Activated CD8-positive, alpha-beta memory T cell treated with anti-CD3 and anti-CD28 coated beads, Interleukin-2, amount 10 ng/mL, durations not matched to agents 7 days and 5 days (primary cell): ENCODE data around the gene SLX9. TPM values are rescaled to one million over a fixed set of nuclear protein-coding genes. Genes with fewer than 3 reads are reported as not detected.

Source experiments
- ATAC-seq: fragments of 150-1000 bp; cut with Tn5 transposase; one replicate; pipeline ENCODE4 v1.10.0; 2021; ENCODE audit warnings: moderate library complexity
- CTCF ChIA-PET: fragments of 350-600 bp; sonication (Branson Sonifier 250); formaldehyde crosslinking; loops from one replicate; lab custom pipeline; 2021; ENCODE audit warnings: antibody characterized with exemption; lab: Charles Lee
- DNase-seq: peaks from one replicate; pipeline ENCODE4 v3.0.0-alpha.2; 2020
- H3K27ac Mint-ChIP-seq: one replicate; pipeline ENCODE4 v1.8.0; 2021; ENCODE audit warnings: mild to moderate bottlenecking, mixed read lengths
- H3K27me3 Mint-ChIP-seq: one replicate; pipeline ENCODE4 v1.8.0; 2021; ENCODE audit warnings: mixed read lengths
- H3K36me3 Mint-ChIP-seq: one replicate; pipeline ENCODE4 v1.8.0; 2021; ENCODE audit warnings: mild to moderate bottlenecking, mixed read lengths
- H3K4me1 Mint-ChIP-seq: one replicate; pipeline ENCODE4 v1.8.0; 2021; ENCODE audit warnings: mixed read lengths
- H3K4me3 Mint-ChIP-seq: one replicate; pipeline ENCODE4 v1.8.0; 2021; ENCODE audit warnings: mild to moderate bottlenecking, moderate library complexity, mixed read lengths
- H3K9me3 Mint-ChIP-seq: one replicate; pipeline ENCODE4 v1.8.0; 2022; ENCODE audit warnings: low read depth, mixed read lengths
- total RNA-seq, 2 experiments: library from RNA; stranded (reverse); gene quantifications; one replicate each; pipeline ENCODE4 v1.2.3, GENCODE V29; 2021

Gene SLX9, protein sequence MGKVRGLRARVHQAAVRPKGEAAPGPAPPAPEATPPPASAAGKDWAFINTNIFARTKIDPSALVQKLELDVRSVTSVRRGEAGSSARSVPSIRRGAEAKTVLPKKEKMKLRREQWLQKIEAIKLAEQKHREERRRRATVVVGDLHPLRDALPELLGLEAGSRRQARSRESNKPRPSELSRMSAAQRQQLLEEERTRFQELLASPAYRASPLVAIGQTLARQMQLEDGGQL
- 10 to 100 TPM; 56.8 to 62.9 TPM for total RNA-seq

DNA sequence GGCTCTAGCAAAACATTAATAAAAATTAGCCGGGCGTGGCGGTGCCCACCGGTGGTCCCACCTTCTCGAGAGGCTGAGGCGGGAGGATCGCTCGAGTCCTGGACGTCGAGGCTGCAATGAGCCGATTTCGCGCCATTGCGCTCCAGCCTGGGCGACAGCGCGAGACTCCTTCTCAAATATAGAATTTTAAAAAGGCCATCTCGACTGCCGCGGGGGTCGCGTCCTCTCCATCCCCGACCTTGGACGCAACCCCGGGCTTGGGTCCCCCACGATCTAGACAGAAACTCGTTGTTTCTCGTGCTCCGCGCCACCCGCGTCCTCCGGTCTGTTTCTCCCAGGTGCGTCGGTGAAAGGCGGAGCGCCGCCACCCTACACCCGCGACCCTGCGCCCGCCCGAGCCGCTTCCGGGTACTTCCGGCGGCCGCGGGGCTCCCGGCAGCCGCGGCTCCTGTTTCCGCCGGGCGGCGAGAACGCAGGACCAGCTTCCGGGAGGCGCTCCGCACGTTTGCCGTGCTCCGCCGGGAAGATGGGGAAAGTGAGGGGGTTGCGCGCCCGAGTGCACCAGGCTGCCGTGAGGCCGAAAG lies at the start of gene SLX9:
TSS of gene SLX9 (plus strand) at position 498 of the 584 bp plus-strand sequence. CDS start at position 527, 29 bp downstream.
- DNase-seq (peak; percentile 82), ATAC-seq (peak; percentile 92)
- no peaks in the 10 kb centered on the region for H3K27me3 Mint-ChIP-seq
- CTCF ChIA-PET = interaction anchor here (0.6 to 19.9 kb wide), 15 partner anchors 8 to 199 kb away, joined by 3 to 275 read pairs (median 4); partner anchors contain the start of gene PTTG1IP
- H3K36me3 Mint-ChIP-seq = peaks cover 8% of the 10 kb centered on the region
- no peaks in the 10 kb centered on the region for H3K9me3 Mint-ChIP-seq
- peak within 1 kb of the TSS; percentile 85 for H3K4me3 Mint-ChIP-seq
- H3K27ac Mint-ChIP-seq = peak within 1 kb of the TSS; percentile 83
- peaks cover 46% of the 10 kb centered on the region for H3K4me1 Mint-ChIP-seq

DNA sequence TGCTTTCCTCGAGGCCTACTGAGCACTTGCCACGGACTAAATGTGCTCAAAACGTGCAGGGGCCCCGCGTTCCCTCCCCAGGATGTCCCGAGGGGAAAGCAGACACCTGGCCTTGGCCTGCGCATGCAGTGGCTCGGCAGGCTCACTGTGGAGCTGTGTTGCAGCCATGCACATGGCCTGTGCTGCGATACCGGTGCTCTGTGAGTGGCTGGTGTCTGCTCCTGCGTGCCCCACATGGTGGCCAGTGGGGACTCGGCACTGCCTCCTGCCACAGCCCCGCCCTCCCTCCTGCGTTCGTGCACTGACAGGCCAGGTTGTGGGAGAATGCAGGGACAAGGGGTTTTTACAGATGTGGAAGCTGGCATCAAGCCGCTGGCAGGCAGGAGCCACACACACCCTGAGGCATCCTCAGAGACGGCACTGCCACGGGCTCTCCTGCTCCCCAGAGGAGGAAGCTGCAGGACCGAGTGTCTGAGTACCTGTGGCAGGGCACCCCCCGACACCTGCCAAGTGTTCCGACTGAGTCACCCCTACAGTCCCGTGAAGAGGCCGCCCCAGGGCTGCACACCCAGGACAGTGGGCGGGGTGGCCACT lies 49.4 kb upstream of the SLX9 start:
- H3K4me1 Mint-ChIP-seq = peaks cover 9% of the 10 kb centered on the region
- H3K4me3 Mint-ChIP-seq = no peak overlapping the region
- CTCF ChIA-PET = interaction anchor here (10.5 kb wide), 1 partner anchor 43 kb away, joined by 128 read pairs; no protein-coding TSS in a partner anchor
- no peak overlapping the region for H3K27ac Mint-ChIP-seq
- DNase-seq = no peak
- H3K27me3 Mint-ChIP-seq = no peaks in the 10 kb centered on the region
- no peak for ATAC-seq
- peaks cover 14% of the 10 kb centered on the region for H3K36me3 Mint-ChIP-seq
- H3K9me3 Mint-ChIP-seq = no peaks in the 10 kb centered on the region

DNA sequence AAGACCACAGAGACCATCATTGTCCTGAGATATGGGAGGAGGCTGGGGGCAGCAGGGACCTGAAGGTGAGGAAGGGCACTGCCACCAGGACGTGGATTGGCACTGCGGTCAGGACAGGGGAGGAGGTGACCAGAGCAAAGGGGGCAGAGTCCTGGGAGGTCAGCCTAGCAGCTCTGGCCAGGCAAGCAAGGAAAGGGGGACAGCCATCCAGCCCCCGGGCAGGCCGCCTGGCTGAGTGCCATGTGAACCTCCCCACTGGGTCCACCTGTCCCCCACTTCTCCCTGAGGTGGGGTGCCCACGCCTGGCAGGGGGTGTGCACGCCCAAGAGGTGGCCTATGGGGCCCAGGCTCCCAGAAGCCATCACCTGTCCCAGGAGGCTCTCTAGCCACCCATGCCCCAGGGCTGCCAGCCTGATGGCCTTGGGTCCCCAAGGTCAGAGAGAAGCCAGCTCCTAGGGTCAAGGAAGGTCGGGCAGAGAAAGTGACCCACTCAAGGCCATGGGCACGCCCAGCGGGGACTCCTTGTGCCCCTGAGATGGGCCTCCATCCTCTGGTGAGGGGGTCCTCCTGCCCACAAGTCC lies 48.8 kb upstream of the SLX9 start:
- H3K9me3 Mint-ChIP-seq = no peaks in the 10 kb centered on the region
- H3K4me3 Mint-ChIP-seq = no peak overlapping the region
- CTCF ChIA-PET = interaction anchor here (10.5 kb wide), 1 partner anchor 42 kb away, joined by 128 read pairs; no protein-coding TSS in a partner anchor
- H3K27ac Mint-ChIP-seq = no peak overlapping the region
- DNase-seq = no peak
- no peak for ATAC-seq
- peaks cover 15% of the 10 kb centered on the region for H3K36me3 Mint-ChIP-seq
- H3K4me1 Mint-ChIP-seq = peaks cover 9% of the 10 kb centered on the region
- no peaks in the 10 kb centered on the region for H3K27me3 Mint-ChIP-seq

DNA sequence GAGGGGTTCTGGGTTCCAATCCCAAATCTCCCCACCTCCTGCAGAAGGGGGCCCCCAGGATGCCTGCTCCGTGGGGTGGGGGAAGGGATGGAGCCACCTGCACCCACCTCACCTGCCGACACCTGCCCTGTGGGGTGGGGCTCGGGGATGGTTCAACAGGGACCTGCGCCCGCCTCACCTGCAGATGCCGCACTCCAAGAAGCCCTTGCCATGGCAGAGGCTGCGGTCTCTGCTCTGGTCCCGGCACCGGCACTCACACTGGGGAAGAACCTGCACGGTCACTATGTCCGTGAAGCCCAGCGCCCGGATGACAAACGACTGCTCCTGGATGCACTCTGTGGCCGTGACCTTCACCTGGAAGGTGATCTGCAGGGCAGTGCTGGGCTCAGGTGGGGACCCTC lies 48.2 kb upstream of the SLX9 start:
- ATAC-seq (no peak), DNase-seq (no peak)
- CTCF ChIA-PET = interaction anchor here (0.8 to 10.5 kb wide), 9 partner anchors 9 to 213 kb away, joined by 3 to 128 read pairs (median 16); partner anchors contain the start of gene PTTG1IP
- H3K27ac Mint-ChIP-seq = no peak overlapping the region
- no peaks in the 10 kb centered on the region for H3K27me3 Mint-ChIP-seq
- H3K4me1 Mint-ChIP-seq = peaks cover 9% of the 10 kb centered on the region
- H3K9me3 Mint-ChIP-seq = no peaks in the 10 kb centered on the region
- H3K36me3 Mint-ChIP-seq = peaks cover 12% of the 10 kb centered on the region
- no peak overlapping the region for H3K4me3 Mint-ChIP-seq

DNA sequence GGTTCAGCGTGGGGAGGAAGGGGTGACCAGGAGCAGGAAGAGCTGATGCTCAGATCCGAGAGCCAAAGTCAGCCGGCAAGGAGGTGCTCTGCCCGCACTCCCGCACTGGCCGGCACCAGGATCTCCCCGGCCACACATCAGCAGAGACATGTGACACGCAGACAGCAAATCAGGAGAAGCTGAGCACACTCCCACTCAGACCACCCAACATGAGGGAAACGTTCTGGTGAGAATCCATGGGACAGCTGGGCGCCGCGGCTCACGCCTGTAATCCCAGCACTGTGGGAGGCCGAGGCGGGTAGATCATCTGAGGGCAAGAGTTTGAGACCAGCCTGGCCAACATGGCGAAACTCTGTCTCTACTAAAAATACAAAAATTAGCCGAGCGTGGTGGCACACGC lies 47.7 kb upstream of the SLX9 start:
- no peak for ATAC-seq
- H3K27ac Mint-ChIP-seq = no peak overlapping the region
- H3K36me3 Mint-ChIP-seq = peaks cover 11% of the 10 kb centered on the region
- no peaks in the 10 kb centered on the region for H3K27me3 Mint-ChIP-seq
- CTCF ChIA-PET = interaction anchor here (0.6 to 10.5 kb wide), 16 partner anchors 9 to 213 kb away, joined by 3 to 128 read pairs (median 4); partner anchors contain the start of genes ITGB2 and PTTG1IP
- no peaks in the 10 kb centered on the region for H3K9me3 Mint-ChIP-seq
- DNase-seq = no peak
- H3K4me3 Mint-ChIP-seq = no peak overlapping the region
- peaks cover 9% of the 10 kb centered on the region for H3K4me1 Mint-ChIP-seq

DNA sequence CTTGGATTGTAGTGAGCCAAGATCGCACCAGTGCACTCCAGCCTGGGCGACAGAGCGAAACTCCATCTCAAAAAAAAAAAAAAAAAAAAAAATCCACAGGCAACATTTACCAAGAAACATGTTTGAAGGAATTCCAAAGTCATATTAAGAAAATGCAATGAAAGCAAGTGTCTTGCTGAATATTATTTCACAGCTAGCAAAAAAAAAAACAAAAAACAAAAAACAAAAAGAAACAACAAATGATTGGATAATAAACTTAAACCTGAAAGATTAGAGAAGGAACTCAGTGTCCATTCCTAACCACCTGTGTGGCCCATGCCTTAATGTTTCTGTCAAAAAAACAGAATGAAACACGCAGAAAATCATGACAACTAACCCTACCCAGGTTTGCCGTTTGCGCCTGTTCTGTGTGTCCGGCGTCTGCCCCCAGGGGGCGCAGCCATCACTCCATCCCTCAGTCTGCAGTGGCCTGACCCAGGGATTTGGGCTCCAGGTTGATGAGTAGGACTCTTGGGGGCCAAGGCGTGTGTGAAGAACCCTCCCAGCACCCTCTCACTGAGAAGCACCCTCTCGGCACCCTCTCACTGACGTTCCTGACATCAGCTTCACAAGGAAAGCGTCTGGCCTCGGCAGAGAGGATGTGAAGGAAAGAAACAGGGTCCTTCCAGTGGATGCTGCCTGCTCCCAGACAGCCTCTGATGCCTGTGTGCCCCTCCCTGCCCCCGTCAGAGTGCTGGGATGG lies 47.1 kb upstream of the SLX9 start:
- H3K4me1 Mint-ChIP-seq = peaks cover 9% of the 10 kb centered on the region
- peak; percentile 84 for DNase-seq
- CTCF ChIA-PET = interaction anchor here (0.6 to 10.5 kb wide), 21 partner anchors 10 to 236 kb away, joined by 3 to 128 read pairs (median 3); partner anchors contain the start of genes ITGB2, PTTG1IP and SLX9
- no peak overlapping the region for H3K27ac Mint-ChIP-seq
- ATAC-seq = peak; percentile 85
- H3K9me3 Mint-ChIP-seq = no peaks in the 10 kb centered on the region
- H3K4me3 Mint-ChIP-seq = no peak overlapping the region
- H3K36me3 Mint-ChIP-seq = peaks cover 13% of the 10 kb centered on the region
- no peaks in the 10 kb centered on the region for H3K27me3 Mint-ChIP-seq

DNA sequence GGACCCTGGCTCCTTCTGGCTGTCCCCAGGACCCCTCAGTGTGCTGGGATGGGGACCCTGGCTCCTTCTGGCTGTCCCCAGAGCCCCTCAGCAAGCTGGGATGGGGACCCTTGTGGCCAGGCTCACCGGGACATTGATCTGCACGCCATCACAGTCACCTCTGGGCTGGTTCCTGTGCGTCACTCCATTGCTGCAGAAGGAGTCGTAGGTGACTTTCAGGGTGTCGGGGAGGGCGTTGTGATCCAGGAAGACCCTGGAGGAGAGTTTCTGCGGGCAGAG lies 46.6 kb upstream of the SLX9 start:
- CTCF ChIA-PET = interaction anchor here (1.0 to 10.5 kb wide), 11 partner anchors 10 to 236 kb away, joined by 3 to 128 read pairs (median 11); partner anchors contain the start of genes ITGB2 and PTTG1IP
- H3K36me3 Mint-ChIP-seq = peaks cover 15% of the 10 kb centered on the region
- no peaks in the 10 kb centered on the region for H3K9me3 Mint-ChIP-seq
- H3K4me3 Mint-ChIP-seq = no peak overlapping the region
- H3K27me3 Mint-ChIP-seq = no peaks in the 10 kb centered on the region
- DNase-seq = no peak
- H3K27ac Mint-ChIP-seq = no peak overlapping the region
- peaks cover 9% of the 10 kb centered on the region for H3K4me1 Mint-ChIP-seq
- no peak for ATAC-seq

DNA sequence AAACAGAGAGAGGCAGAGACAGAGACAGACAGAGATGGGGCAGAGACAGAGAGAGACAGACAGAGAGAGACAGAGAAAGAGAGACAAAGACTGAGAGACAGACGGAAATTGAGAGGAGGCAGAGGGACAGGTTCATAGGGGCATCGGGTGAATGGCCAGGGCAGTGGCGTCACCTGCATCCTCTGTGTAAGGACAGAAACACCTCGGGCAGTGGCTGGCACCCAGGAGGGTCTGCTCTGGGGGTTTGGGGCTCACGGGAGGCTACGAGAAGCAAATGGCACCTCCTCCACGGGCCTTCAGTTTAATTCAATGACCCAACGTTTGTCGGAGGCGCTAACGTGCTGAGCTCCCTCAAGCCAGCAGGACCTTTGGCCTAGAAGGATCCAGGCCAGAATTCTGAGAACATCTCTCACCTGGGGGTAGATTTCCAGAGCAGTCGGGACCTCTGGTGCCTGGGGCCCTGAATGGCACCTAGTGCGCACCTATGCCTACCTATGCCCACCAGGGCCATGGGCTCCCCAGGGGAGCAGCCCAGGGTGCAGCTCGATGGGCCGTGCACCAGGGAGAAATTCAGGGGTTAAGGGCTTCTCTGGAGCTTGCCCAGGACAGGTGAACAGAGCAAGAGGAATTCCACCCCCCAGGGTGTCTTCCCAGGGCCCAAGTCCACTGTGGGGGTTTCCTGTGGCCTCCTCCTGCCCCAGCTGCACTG lies 45.7 kb upstream of the SLX9 start:
- peak overlapping the region; percentile 55 for H3K27ac Mint-ChIP-seq
- no peaks in the 10 kb centered on the region for H3K27me3 Mint-ChIP-seq
- CTCF ChIA-PET = interaction anchor here (1.0 to 10.5 kb wide), 9 partner anchors 11 to 101 kb away, joined by 3 to 128 read pairs (median 16); partner anchors contain the start of genes PTTG1IP and SLX9
- no peak for DNase-seq
- H3K4me1 Mint-ChIP-seq = peaks cover 9% of the 10 kb centered on the region
- H3K9me3 Mint-ChIP-seq = no peaks in the 10 kb centered on the region
- ATAC-seq = no peak
- H3K36me3 Mint-ChIP-seq = peaks cover 19% of the 10 kb centered on the region
- H3K4me3 Mint-ChIP-seq = no peak overlapping the region

DNA sequence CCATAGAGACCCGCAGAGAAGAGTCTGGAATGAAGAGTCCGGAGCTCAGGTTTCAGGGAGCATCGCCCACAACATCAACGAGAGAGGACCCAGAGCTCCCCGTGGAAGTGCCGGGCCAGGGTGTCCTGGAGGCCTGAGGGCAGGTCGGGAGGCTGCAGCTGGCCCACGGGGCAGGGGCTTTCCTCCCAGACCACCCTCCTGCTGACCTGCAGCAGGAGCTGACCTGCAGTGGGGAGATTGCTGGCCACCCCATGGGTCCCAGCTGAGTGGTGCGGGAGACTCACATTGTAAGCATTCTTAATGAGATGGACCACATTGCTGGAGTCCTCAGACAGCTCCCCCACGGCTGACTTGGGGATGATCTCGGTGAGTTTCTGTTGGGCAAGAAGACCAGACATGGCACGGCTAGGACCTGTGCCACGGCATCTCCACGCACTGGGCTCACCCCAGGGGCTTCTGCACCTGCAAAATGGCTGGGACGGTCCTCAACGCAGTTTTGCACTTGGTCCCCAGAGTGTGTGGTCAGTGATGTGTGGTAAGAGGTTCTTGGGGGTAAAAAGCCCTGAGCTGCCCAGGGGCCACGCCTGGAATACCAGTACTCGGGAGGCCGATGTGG lies 45.0 kb upstream of the SLX9 start:
- Mint-ChIP-seq H3K4me3 (no peak overlapping the region), H3K36me3 (peaks cover 25% of the 10 kb centered on the region), H3K9me3 (no peaks in the 10 kb centered on the region), H3K27ac (no peak overlapping the region), H3K27me3 (no peaks in the 10 kb centered on the region), H3K4me1 (peaks cover 9% of the 10 kb centered on the region)
- DNase-seq (no peak), ATAC-seq (no peak)
- CTCF ChIA-PET = interaction anchor here (1.0 to 10.5 kb wide), 8 partner anchors 12 to 101 kb away, joined by 3 to 128 read pairs (median 24); partner anchors contain the start of genes PTTG1IP and SLX9

DNA sequence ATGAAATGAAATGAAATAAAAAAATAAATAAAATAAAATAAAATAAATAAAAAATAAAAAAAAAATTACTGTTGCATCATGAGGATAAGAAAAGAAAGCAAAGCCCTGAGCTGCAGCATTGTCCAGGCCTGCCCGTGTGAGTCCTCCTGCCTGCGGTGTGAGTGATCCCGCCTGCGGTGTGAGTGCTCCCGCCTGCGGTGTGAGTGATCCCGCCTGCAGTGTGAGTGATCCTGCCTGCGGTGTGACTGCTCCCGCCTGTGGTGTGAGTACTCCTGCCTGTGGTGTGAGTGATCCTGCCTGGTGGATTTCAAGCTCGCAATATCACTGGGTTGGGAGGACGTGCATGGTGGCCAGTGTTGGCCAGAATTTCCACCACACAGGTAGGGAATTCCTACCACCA lies 44.0 kb upstream of the SLX9 start:
- no peak overlapping the region for H3K27ac Mint-ChIP-seq
- CTCF ChIA-PET = interaction anchor here (1.4 to 10.5 kb wide), 4 partner anchors 12 to 37 kb away, joined by 4 to 128 read pairs (median 54); no protein-coding TSS in a partner anchor
- H3K36me3 Mint-ChIP-seq = peaks cover 28% of the 10 kb centered on the region

DNA sequence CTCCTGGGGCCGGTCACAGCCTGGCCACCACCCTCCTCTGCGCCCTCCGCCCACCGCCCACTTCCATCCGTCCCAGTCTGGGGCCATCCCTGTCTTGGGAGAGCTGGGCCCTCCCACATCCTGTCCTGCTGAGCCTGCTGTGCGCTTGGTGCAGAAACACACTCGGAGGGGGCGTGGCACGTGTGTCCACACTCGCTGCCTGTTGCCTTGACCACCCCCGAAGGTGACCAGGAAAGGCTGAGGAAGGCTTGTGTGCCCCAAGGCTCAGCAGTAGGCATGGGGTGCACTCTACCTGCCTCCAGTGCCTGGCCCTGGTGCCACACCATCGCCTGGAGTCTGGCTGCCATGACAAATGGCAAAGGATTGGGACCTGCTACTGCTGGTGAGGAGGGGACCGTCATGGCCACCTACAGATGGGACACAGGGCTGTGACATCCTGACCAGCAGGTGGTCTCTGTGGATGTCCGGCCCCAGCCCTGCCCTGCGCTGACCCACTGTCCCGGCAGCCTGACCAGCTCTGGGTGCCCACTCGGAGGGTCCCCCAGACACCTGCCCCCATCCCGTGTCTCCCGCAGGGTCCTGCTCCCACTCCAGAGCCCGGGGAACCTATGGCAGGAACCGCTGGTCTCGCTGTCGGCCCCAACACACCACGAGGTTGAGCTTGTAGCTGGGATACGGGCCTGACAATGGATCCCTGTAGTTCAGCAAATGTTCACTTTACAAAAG lies 43.1 kb upstream of the SLX9 start:
- Mint-ChIP-seq H3K27me3 (no peaks in the 10 kb centered on the region), H3K27ac (no peak overlapping the region), H3K9me3 (no peaks in the 10 kb centered on the region), H3K4me3 (no peak overlapping the region), H3K36me3 (peaks cover 31% of the 10 kb centered on the region), H3K4me1 (peaks cover 9% of the 10 kb centered on the region)
- ATAC-seq (no peak), DNase-seq (no peak)
- CTCF ChIA-PET = interaction anchor here (1.4 to 10.5 kb wide), 3 partner anchors 13 to 36 kb away, joined by 4 to 128 read pairs (median 69); no protein-coding TSS in a partner anchor

More for the DNA sequence above, 44.0 kb upstream of the SLX9 start:
- H3K4me3 Mint-ChIP-seq = no peak overlapping the region
- no peaks in the 10 kb centered on the region for H3K9me3 Mint-ChIP-seq
- ATAC-seq (no peak), DNase-seq (no peak)
- H3K4me1 Mint-ChIP-seq = peaks cover 9% of the 10 kb centered on the region
- no peaks in the 10 kb centered on the region for H3K27me3 Mint-ChIP-seq
